Neutrophil (primary cell): ENCODE measurements around the gene FKBP4.

ENCODE experiments used
- H3K27ac ChIP-seq: fragments of 200-600 bp; sonication (generic); 2 replicates; pipeline ENCODE4 v1.5.1; 2016; ENCODE audit warnings: mild to moderate bottlenecking, moderate library complexity
- H3K27me3 ChIP-seq: fragments of 200-600 bp; sonication (generic); 2 replicates; pipeline ENCODE4 v1.6.0; 2016; ENCODE audit warnings: mild to moderate bottlenecking
- H3K36me3 ChIP-seq: fragments of 200-600 bp; sonication (generic); 2 replicates; pipeline ENCODE4 v1.5.1; 2017
- H3K4me1 ChIP-seq, 2 experiments: fragments of 200-600 bp in 1 of 2; sonication (generic) in 1 of 2; 1 replicate in 1 of 2; 2 replicates in 1 of 2; pipeline versions ENCODE4 v1.5.1 to v1.6.1; 2013 to 2016; ENCODE audit warnings: low read depth in 1 of 2, low read length in 1 of 2, mild to moderate bottlenecking in 1 of 2, moderate library complexity in 1 of 2; ENCODE audit not compliant: control insufficient read depth in 1 of 2, insufficient read depth in 1 of 2
- H3K4me3 ChIP-seq, 2 experiments: fragments of 200-600 bp in 1 of 2; sonication (generic) in 1 of 2; 1 replicate in 1 of 2; 2 replicates in 1 of 2; pipeline ENCODE4 v1.5.1; 2013 to 2016; ENCODE audit warnings: low read depth in 1 of 2, low read length in 1 of 2, mild to moderate bottlenecking in 1 of 2, moderate library complexity in 1 of 2
- H3K9me3 ChIP-seq: fragments of 200-600 bp; sonication (generic); 2 replicates; pipeline ENCODE4 v1.5.1; 2016
- CTCF ChIP-seq: fragments of 200-600 bp; sonication (generic); IDR thresholded peaks from 2 replicates; pipeline ENCODE4 v1.5.1; 2016; ENCODE audit warnings: antibody characterized with exemption

The FKBP4 gene

GRCh38 chr12:2801044-2801783, 6.4 kb downstream of the FKBP4 start:
- Histone ChIP-seq H3K27me3 (no peaks in the 10 kb centered on the region), H3K9me3 (no peaks in the 10 kb centered on the region), H3K4me1 (peaks cover 8 to 9% of the 10 kb centered on the region in 2 experiments), H3K4me3 (no peak overlapping the region), H3K36me3 (no peaks in the 10 kb centered on the region), H3K27ac (no peak overlapping the region)
- TF ChIP-seq CTCF, result no peak

GRCh38 chr12:2803635-2804392, 9.0 kb downstream of the FKBP4 start:
- no peak for TF ChIP-seq CTCF
- Histone ChIP-seq H3K9me3 (no peaks in the 10 kb centered on the region), H3K4me3 (no peak overlapping the region), H3K27me3 (no peaks in the 10 kb centered on the region), H3K4me1 (no peaks in the 10 kb centered on the region), H3K27ac (no peak overlapping the region), H3K36me3 (no peaks in the 10 kb centered on the region)

GRCh38 chr12:2804393-2805142, 9.8 kb downstream of the FKBP4 start:
- Histone ChIP-seq H3K27ac (no peak overlapping the region), H3K36me3 (no peaks in the 10 kb centered on the region), H3K4me3 (no peak overlapping the region), H3K4me1 (no peaks in the 10 kb centered on the region), H3K27me3 (no peaks in the 10 kb centered on the region), H3K9me3 (no peaks in the 10 kb centered on the region)
- no peak for TF ChIP-seq CTCF

- Histone ChIP-seq H3K9me3 (no peaks in the 10 kb centered on the region), H3K36me3 (no peaks in the 10 kb centered on the region), H3K27ac (no peak overlapping the region), H3K4me1 (no peaks in the 10 kb centered on the region), H3K27me3 (no peaks in the 10 kb centered on the region), H3K4me3 (no peak overlapping the region)
- TF ChIP-seq CTCF, result no peak
Observed at GRCh38 chr12:2805143-2805520, 10.4 kb downstream of the FKBP4 start.

- no peak for TF ChIP-seq CTCF
- Histone ChIP-seq H3K9me3 (no peaks in the 10 kb centered on the region), H3K36me3 (no peaks in the 10 kb centered on the region), H3K27ac (no peak overlapping the region), H3K27me3 (no peaks in the 10 kb centered on the region), H3K4me3 (no peak overlapping the region), H3K4me1 (peaks cover 0 to 2% of the 10 kb centered on the region in 2 experiments)
Observed at GRCh38 chr12:2806700-2807099, 11.9 kb downstream of the FKBP4 start.
